Karpas-422 (cell line): ENCODE results near the gene RECQL5. TPM values are rescaled to one million over a fixed set of nuclear protein-coding genes. Genes with fewer than 3 reads are reported as not detected.

Experiments
- DNase-seq: peaks from one replicate; pipeline ENCODE4 v3.0.0-alpha.2; 2015
- H2AFZ ChIP-seq: fragments of 200-600 bp; sonication (generic); 2 replicates; pipeline ENCODE4 v1.6.1; 2014; ENCODE audit warnings: antibody characterized with exemption, low read length, mixed read lengths
- H3K27ac ChIP-seq: fragments of 200-600 bp; sonication (generic); 2 replicates; pipeline ENCODE4 v1.5.1; 2014; ENCODE audit warnings: mild to moderate bottlenecking, low read length, moderate library complexity
- H3K27me3 ChIP-seq: fragments of 200-600 bp; sonication (generic); 2 replicates; pipeline ENCODE4 v1.6.1; 2014; ENCODE audit warnings: low read length, mixed read lengths
- H3K36me3 ChIP-seq: fragments of 200-600 bp; sonication (generic); 2 replicates; pipeline ENCODE4 v1.6.1; 2014; ENCODE audit warnings: low read length, mixed read lengths; ENCODE audit not compliant: insufficient read depth
- H3K4me1 ChIP-seq: fragments of 200-600 bp; sonication (generic); 2 replicates; pipeline ENCODE4 v1.6.1; 2014; ENCODE audit warnings: mild to moderate bottlenecking, low read length, mixed read lengths
- H3K4me2 ChIP-seq: fragments of 200-600 bp; sonication (generic); 2 replicates; pipeline ENCODE4 v1.6.1; 2014; ENCODE audit warnings: low read length, low read depth, mild to moderate bottlenecking; ENCODE audit not compliant: poor library complexity, severe bottlenecking
- H3K4me3 ChIP-seq: fragments of 200-600 bp; sonication (generic); 2 replicates; pipeline ENCODE4 v1.5.1; 2014; ENCODE audit warnings: mild to moderate bottlenecking, antibody characterized with exemption, low read length, mixed read lengths
- H3K79me2 ChIP-seq: fragments of 200-600 bp; sonication (generic); 2 replicates; pipeline ENCODE4 v1.6.1; 2014; ENCODE audit warnings: mild to moderate bottlenecking, low read length, mixed read lengths
- H3K9ac ChIP-seq: fragments of 200-600 bp; sonication (generic); 2 replicates; pipeline ENCODE4 v1.6.0; 2014; ENCODE audit warnings: low read length
- H3K9me2 ChIP-seq: fragments of 200-600 bp; sonication (generic), shearing (Covaris generic); replicated peaks from 2 replicates; pipeline ENCODE4 v1.6.0; 2014; ENCODE audit warnings: mild to moderate bottlenecking, low read length, moderate library complexity; ENCODE audit not compliant: insufficient read depth
- H3K9me3 ChIP-seq: fragments of 300-700, 200-600 bp; sonication (generic); 2 replicates; pipeline ENCODE4 v1.6.1; 2014; ENCODE audit warnings: low read length, mixed read lengths
- H4K20me1 ChIP-seq: fragments of 200-600 bp; sonication (generic); 2 replicates; pipeline ENCODE4 v1.6.1; 2014; ENCODE audit warnings: mild to moderate bottlenecking, antibody characterized with exemption, low read length, low read depth; ENCODE audit not compliant: insufficient read depth
- total RNA-seq: library from RNA; depleted of rRNA; stranded (reverse); fragments of >200 nt; shearing (Covaris generic); gene quantifications from 2 replicates; pipeline ENCODE4 v1.2.3, GENCODE V29; 2014; ENCODE audit warnings: low replicate concordance

Gene RECQL5
- total RNA-seq, 1 experiment from 2014 or later, result 29.4 TPM

DNA sequence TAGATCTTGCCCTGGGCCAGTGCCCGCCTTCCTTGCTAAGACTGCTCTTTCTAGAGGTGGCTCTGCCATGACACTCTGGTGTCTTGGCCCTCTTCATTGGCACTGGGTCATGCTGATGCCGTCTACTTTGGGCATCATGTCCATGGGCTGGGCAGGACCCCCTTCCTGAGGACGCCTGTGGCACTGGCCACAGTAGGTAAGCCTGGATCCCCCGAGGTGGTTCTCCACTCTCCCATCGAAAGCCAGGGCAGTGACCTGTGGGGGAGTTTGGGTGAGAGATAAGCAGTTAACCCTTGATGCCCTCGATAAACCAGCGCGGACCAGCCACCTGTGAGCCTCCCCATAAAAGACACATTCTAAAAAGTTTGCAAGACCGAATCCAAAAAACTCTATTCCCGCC, 34.3 kb upstream of the RECQL5 start:
- no peak overlapping the region for H2AFZ ChIP-seq
- H4K20me1 ChIP-seq, result no peaks in the 10 kb centered on the region
- no peak overlapping the region for H3K9ac ChIP-seq
- H3K4me3 ChIP-seq, result no peak overlapping the region
- no peak for DNase-seq
- H3K4me2 ChIP-seq, result no peak overlapping the region
- H3K79me2 ChIP-seq, result 0 out of 2 replicates have a peak, but pooled peaks cover 4% of the 10 kb centered on the region
- no peaks in the 10 kb centered on the region for H3K27me3 ChIP-seq
- H3K27ac ChIP-seq, result no peak overlapping the region
- H3K9me3 ChIP-seq, result no peaks in the 10 kb centered on the region
- H3K9me2 ChIP-seq, result no peaks in the 10 kb centered on the region
- no peaks in the 10 kb centered on the region for H3K4me1 ChIP-seq
- H3K36me3 ChIP-seq, result peaks cover 6% of the 10 kb centered on the region

- Histone ChIP-seq H3K4me2 (no peak overlapping the region), H3K36me3 (peaks cover 8% of the 10 kb centered on the region), H3K9me3 (no peaks in the 10 kb centered on the region), H2AFZ (no peak overlapping the region), H4K20me1 (no peaks in the 10 kb centered on the region), H3K27me3 (no peaks in the 10 kb centered on the region), H3K4me1 (no peaks in the 10 kb centered on the region), H3K9me2 (no peaks in the 10 kb centered on the region), H3K9ac (no peak overlapping the region), H3K27ac (no peak overlapping the region), H3K4me3 (no peak overlapping the region), H3K79me2 (peaks cover 8% of the 10 kb centered on the region; the same call in 1 of the 2 replicates)
- DNase-seq, result no peak
Measured at GRCh38 chr17:75698659-75699058, 31.7 kb upstream of the RECQL5 start.

GRCh38 chr17:75697651-75698291, 30.8 kb upstream of the RECQL5 start:
- Histone ChIP-seq H3K9ac (no peak overlapping the region), H3K4me1 (no peaks in the 10 kb centered on the region), H3K27me3 (no peaks in the 10 kb centered on the region), H3K4me3 (no peak overlapping the region), H3K36me3 (peaks cover 8% of the 10 kb centered on the region), H3K4me2 (no peak overlapping the region), H3K9me2 (no peaks in the 10 kb centered on the region), H3K79me2 (peaks cover 10% of the 10 kb centered on the region; the same call in 1 of the 2 replicates), H4K20me1 (no peaks in the 10 kb centered on the region), H3K27ac (no peak overlapping the region), H2AFZ (no peak overlapping the region), H3K9me3 (no peaks in the 10 kb centered on the region)
- no peak for DNase-seq

- Histone ChIP-seq H3K79me2 (peaks cover 28% of the 10 kb centered on the region), H3K27ac (no peak overlapping the region), H3K9me2 (no peaks in the 10 kb centered on the region)
Measured at GRCh38 chr17:75695830-75696271, 28.9 kb upstream of the RECQL5 start.

DNA sequence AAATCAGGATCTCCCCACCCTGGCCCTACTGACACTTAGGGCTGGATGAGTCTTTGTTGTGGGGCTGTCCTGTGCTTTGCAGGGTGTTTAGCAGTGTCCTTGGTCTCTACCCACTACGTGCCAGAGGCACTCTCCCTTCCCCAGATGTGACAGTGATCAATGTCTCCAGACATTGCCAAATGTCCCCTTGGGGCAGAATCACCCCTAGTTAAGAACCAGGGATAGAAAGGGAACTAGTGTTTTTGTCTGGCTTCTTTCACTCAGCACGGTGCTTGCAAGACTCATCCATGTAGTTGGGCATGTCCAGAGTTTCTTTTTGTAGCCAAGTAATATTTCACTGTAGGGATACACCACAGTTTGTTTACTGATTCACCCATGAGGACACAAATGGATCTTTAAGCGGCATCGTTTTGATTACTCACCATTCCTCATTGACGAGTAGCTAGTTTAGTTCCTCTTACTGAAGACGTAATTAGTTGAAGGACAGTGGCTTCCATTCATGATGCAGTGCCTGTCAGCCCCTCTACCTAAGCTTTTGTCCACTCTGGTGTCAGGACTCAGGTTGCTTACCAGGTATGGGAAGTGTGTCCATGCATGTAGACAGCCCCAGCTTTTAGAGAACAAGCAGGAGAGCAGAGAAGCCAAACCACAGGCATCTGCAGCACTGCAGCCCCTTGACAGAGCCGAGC, 28.3 kb upstream of the RECQL5 start:
- H3K79me2 ChIP-seq, result peaks cover 33% of the 10 kb centered on the region

More at GRCh38 chr17:75695830-75696271, 28.9 kb upstream of the RECQL5 start:
- H3K4me3 ChIP-seq, result no peak overlapping the region
- no peaks in the 10 kb centered on the region for H3K9me3 ChIP-seq
- no peak overlapping the region for H2AFZ ChIP-seq
- DNase-seq, result no peak
- H3K4me2 ChIP-seq, result no peak overlapping the region
- H4K20me1 ChIP-seq, result peaks cover 4% of the 10 kb centered on the region; the same call in 1 of the 2 replicates
- no peak overlapping the region for H3K9ac ChIP-seq
- no peaks in the 10 kb centered on the region for H3K4me1 ChIP-seq
- H3K27me3 ChIP-seq, result no peaks in the 10 kb centered on the region
- peaks cover 8% of the 10 kb centered on the region for H3K36me3 ChIP-seq

DNA sequence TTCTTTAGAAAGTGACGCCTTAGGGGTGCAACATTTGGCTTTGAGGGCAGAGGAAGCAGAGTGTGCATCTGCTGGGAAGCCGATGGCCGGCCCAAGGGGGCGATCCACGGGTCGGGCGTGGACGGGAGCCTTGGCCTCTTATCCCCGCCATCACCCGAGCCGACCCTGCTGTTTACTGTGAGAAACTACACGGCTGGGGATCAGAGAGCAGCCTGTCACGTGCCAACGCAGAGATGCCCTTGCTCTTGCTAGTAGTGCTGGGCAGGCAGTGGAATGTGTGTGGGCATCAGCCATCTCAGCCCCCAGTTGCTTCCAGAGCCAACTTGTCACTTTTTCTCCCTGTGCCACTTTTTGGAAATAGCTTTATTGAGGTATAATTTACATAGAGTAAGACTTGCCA, 27.6 kb upstream of the RECQL5 start:
- no peak overlapping the region for H2AFZ ChIP-seq
- no peak for DNase-seq
- no peaks in the 10 kb centered on the region for H3K9me3 ChIP-seq
- H3K27me3 ChIP-seq, result no peaks in the 10 kb centered on the region
- no peak overlapping the region for H3K4me3 ChIP-seq
- peaks cover 7% of the 10 kb centered on the region; the same call in 1 of the 2 replicates for H4K20me1 ChIP-seq
- H3K36me3 ChIP-seq, result peaks cover 2% of the 10 kb centered on the region; the same call in 1 of the 2 replicates
- H3K4me1 ChIP-seq, result no peaks in the 10 kb centered on the region
- no peaks in the 10 kb centered on the region for H3K9me2 ChIP-seq
- no peak overlapping the region for H3K9ac ChIP-seq
- no peak overlapping the region for H3K4me2 ChIP-seq
- H3K79me2 ChIP-seq, result peaks cover 36% of the 10 kb centered on the region
- H3K27ac ChIP-seq, result no peak overlapping the region

More for the DNA sequence above, 28.3 kb upstream of the RECQL5 start:
- H3K9me3 ChIP-seq, result no peaks in the 10 kb centered on the region
- H3K27me3 ChIP-seq, result no peaks in the 10 kb centered on the region
- H3K4me3 ChIP-seq, result no peak overlapping the region
- H3K9me2 ChIP-seq, result no peaks in the 10 kb centered on the region
- no peak overlapping the region for H2AFZ ChIP-seq
- H3K4me1 ChIP-seq, result no peaks in the 10 kb centered on the region
- DNase-seq, result no peak
- peaks cover 3% of the 10 kb centered on the region for H3K36me3 ChIP-seq
- H3K9ac ChIP-seq, result no peak overlapping the region
- H3K4me2 ChIP-seq, result no peak overlapping the region
- peaks cover 7% of the 10 kb centered on the region; the same call in 1 of the 2 replicates for H4K20me1 ChIP-seq
- no peak overlapping the region for H3K27ac ChIP-seq

- Histone ChIP-seq H3K27ac (no peak overlapping the region), H3K9ac (no peak overlapping the region), H3K79me2 (peaks cover 44% of the 10 kb centered on the region), H3K27me3 (no peaks in the 10 kb centered on the region), H3K4me3 (no peak overlapping the region), H3K4me2 (no peak overlapping the region), H3K36me3 (peaks cover 2% of the 10 kb centered on the region; the same call in 1 of the 2 replicates), H4K20me1 (peaks cover 8% of the 10 kb centered on the region; the same call in 1 of the 2 replicates), H3K9me2 (no peaks in the 10 kb centered on the region), H3K4me1 (no peaks in the 10 kb centered on the region; the same call in 1 of the 2 replicates), H2AFZ (no peak overlapping the region), H3K9me3 (no peaks in the 10 kb centered on the region)
- DNase-seq, result no peak
Measured at GRCh38 chr17:75693500-75694481, 26.8 kb upstream of the RECQL5 start.
